ENCODE results near the gene MYH6. TPM values are rescaled to one million over a fixed set of nuclear protein-coding genes. Genes with fewer than 3 reads are reported as not detected.

Gene MYH6
- total and polyA plus RNA-seq, 2 experiments from 2014 or later = 2,795 to 8,484 TPM

- Histone ChIP-seq H3K27me3 (no peaks in the 10 kb centered on the region), H3K4me3 (peak overlapping the region; percentile 2), H3K9me3 (ENCODE audit: low read depth) (no peaks in the 10 kb centered on the region), H3K4me1 (ENCODE audit: low read depth) (peaks cover 97% of the 10 kb centered on the region), H3K27ac (peak overlapping the region; percentile 100), H3K36me3 (no peaks in the 10 kb centered on the region)
- DNase-seq (ENCODE audit: low read depth in 1 of 2, low spot score in 1 of 2) = peak in 1 of 2 donors; percentile 96
- TF ChIP-seq CTCF (IDR thresholded peaks at IDR 0.05; ENCODE audit: low read depth, low read length) = no peak
Measured at GRCh38 chr14:23438101-23438971, 30.3 kb upstream of the MYH6 start.

- Histone ChIP-seq H3K27ac (peak overlapping the region; percentile 100), H3K4me3 (no peak overlapping the region), H3K4me1 (ENCODE audit: low read depth) (peaks cover 97% of the 10 kb centered on the region), H3K9me3 (ENCODE audit: low read depth) (no peaks in the 10 kb centered on the region), H3K27me3 (no peaks in the 10 kb centered on the region), H3K36me3 (no peaks in the 10 kb centered on the region)
- no peak for TF ChIP-seq CTCF (IDR thresholded peaks at IDR 0.05; ENCODE audit: low read depth, low read length)
- no peak for DNase-seq (ENCODE audit: low read depth in 1 of 2, low spot score in 1 of 2)
Measured at GRCh38 chr14:23437133-23438100, 29.3 kb upstream of the MYH6 start.

GRCh38 chr14:23436327-23437132, 28.5 kb upstream of the MYH6 start:
- DNase-seq (ENCODE audit: low read depth in 1 of 2, low spot score in 1 of 2) = peak in 1 of 2 donors; percentile 15
- no peak for TF ChIP-seq CTCF (IDR thresholded peaks at IDR 0.05; ENCODE audit: low read depth, low read length)
- H3K4me3 ChIP-seq = no peak overlapping the region
- H3K27ac ChIP-seq = peak overlapping the region; percentile 100
- H3K9me3 ChIP-seq (ENCODE audit: low read depth) = no peaks in the 10 kb centered on the region
- peaks cover 89% of the 10 kb centered on the region for H3K4me1 ChIP-seq (ENCODE audit: low read depth)
- H3K27me3 ChIP-seq = no peaks in the 10 kb centered on the region
- no peaks in the 10 kb centered on the region for H3K36me3 ChIP-seq

- Histone ChIP-seq H3K9me3 (ENCODE audit: low read depth) (no peaks in the 10 kb centered on the region), H3K4me1 (ENCODE audit: low read depth) (peaks cover 81% of the 10 kb centered on the region), H3K27ac (peak within 1 kb of the TSS; percentile 100), H3K27me3 (no peaks in the 10 kb centered on the region), H3K36me3 (no peaks in the 10 kb centered on the region), H3K4me3 (no peak within 1 kb of the TSS)
- DNase-seq (ENCODE audit: low read depth in 1 of 2, low spot score in 1 of 2) = peak in 1 of 2 donors; percentile 78
- no peak for TF ChIP-seq CTCF (IDR thresholded peaks at IDR 0.05; ENCODE audit: low read depth, low read length)
Measured at GRCh38 chr14:23435543-23436326, 27.7 kb upstream of the MYH6 start, which contains the start of gene MYH7. MYH7 (minus strand) TSS chr14:23435660; CDS start chr14:23433732, 1,928 bp downstream.

Data from cardiac muscle cell (in vitro differentiated cells and primary cell).